ENCODE results near the gene PARP16.

GRCh38 chr15:65208647-65209046 is 78.0 kb downstream of the PARP16 start:
- TF ChIP-seq POLR2A (IDR thresholded peaks at IDR 0.05; ENCODE audit: low read depth) (no peak), CTCF (IDR thresholded peaks at IDR 0.05) (no peak), EP300 (IDR thresholded peaks at IDR 0.05) (no peak), POLR2AphosphoS5 (IDR thresholded peaks at IDR 0.05) (no peak)

Data from esophagus muscularis mucosa (tissue), 4 donors.